K562 (cell line): ENCODE measurements around the gene LTA. TPM values are rescaled to one million over a fixed set of nuclear protein-coding genes. Genes with fewer than 3 reads are reported as not detected.

Experiments used
- ATAC-seq: fragments of 200-7000 bp; cut with Tn5 transposase; 3 replicates; pipeline ENCODE4 v1.9.1; 2020; ENCODE audit warnings: moderate library complexity
- BruUV-seq: library from RNA; stranded (reverse); fragments of 400-500 nt; replicated peaks from 2 replicates; lab custom pipeline; 2021; lab: Mats Ljungman, UMichigan
- CTCF ChIA-PET: fragments of 300-600 bp; formaldehyde crosslinking; extraction: SDS; loops from one replicate; lab custom pipeline; 2021; ENCODE audit warnings: low intra/inter-chr PET ratio; lab: Yijun Ruan, JAX
- POLR2A ChIA-PET: fragments of 300-600, 350-650 bp; sonication (Branson Sonifier 250); formaldehyde crosslinking; extraction: SDS; loops from one replicate; lab custom pipeline; 2021; ENCODE audit warnings: antibody characterized with exemption, inconsistent platforms; lab: Yijun Ruan, JAX
- DNase-seq, 4 experiments: peaks; one replicate each; pipeline versions ENCODE4 v3.0.0 to v3.0.0-alpha.2; 2011 to 2018; ENCODE audit warnings: low spot score in 3 of 4, mixed read lengths in 3 of 4; ENCODE audit errors: extremely low read depth in 1 of 4
- FAIRE-seq: peaks from 2 replicates; lab custom pipeline; 2011; peaks lifted over from hg19 to GRCh38; lab: Jason Lieb, UNC
- H2AFZ ChIP-seq: 2 replicates; pipeline ENCODE4 v1.6.0; 2011; ENCODE audit warnings: low read depth, low read length, control low read depth, inconsistent platforms
- H3K27ac ChIP-seq: fragments of 200-600 bp; 3 replicates; pipeline ENCODE4 v1.8.0; 2011; ENCODE audit warnings: low read depth, mild to moderate bottlenecking, control low read depth, inconsistent platforms, low read length, moderate library complexity, mixed read lengths; ENCODE audit errors: extremely low read depth
- H3K27me3 ChIP-seq, 2 experiments: fragments of 300-600 bp in 1 of 2; 2 replicates in 1 of 2; 3 replicates in 1 of 2; pipeline versions ENCODE4 v1.6.0 to v1.8.0; 2011; ENCODE audit warnings: inconsistent platforms in 2 of 2, low read length in 2 of 2, mild to moderate bottlenecking in 1 of 2, mixed read lengths in 1 of 2, moderate library complexity in 1 of 2; ENCODE audit not compliant: control insufficient read depth in 2 of 2, insufficient read depth in 2 of 2
- H3K36me3 ChIP-seq: fragments of 300-600 bp; 3 replicates; pipeline ENCODE4 v1.8.0; 2011; ENCODE audit warnings: mild to moderate bottlenecking, low read length, inconsistent platforms; ENCODE audit not compliant: control insufficient read depth, insufficient read depth
- H3K4me1 ChIP-seq, 2 experiments: fragments of 200-600 bp in 1 of 2; replicated peaks in 1 of 2; 2 replicates in 1 of 2; 3 replicates in 1 of 2; pipeline versions ENCODE4 v1.5.1 to v1.8.0; 2011; ENCODE audit warnings: inconsistent platforms in 2 of 2, low read length in 2 of 2, mild to moderate bottlenecking in 1 of 2, mixed read lengths in 1 of 2, moderate library complexity in 1 of 2; ENCODE audit not compliant: control insufficient read depth in 2 of 2, insufficient read depth in 2 of 2
- H3K4me2 ChIP-seq: 2 replicates; pipeline ENCODE4 v1.6.1; 2011; ENCODE audit warnings: low read length, control low read depth, inconsistent platforms, mixed read lengths; ENCODE audit not compliant: insufficient read depth
- H3K4me3 ChIP-seq: fragments of 200-600 bp; sonication (generic), shearing (Covaris generic); 2 replicates; pipeline ENCODE4 v1.5.1; 2016; ENCODE audit warnings: control low read depth, inconsistent platforms
- H3K79me2 ChIP-seq: fragments of 200-600 bp; 3 replicates; pipeline ENCODE4 v1.8.0; 2011; ENCODE audit warnings: low read length, inconsistent platforms; ENCODE audit not compliant: control insufficient read depth, insufficient read depth
- H3K9ac ChIP-seq, 2 experiments: 2 replicates each; pipeline versions ENCODE4 v1.6.0 to v1.6.1; 2011; ENCODE audit warnings: low read depth in 2 of 2, low read length in 2 of 2, control low read depth in 1 of 2, inconsistent platforms in 1 of 2, mild to moderate bottlenecking in 1 of 2, mixed read lengths in 1 of 2; ENCODE audit not compliant: insufficient read depth in 1 of 2
- H3K9me1 ChIP-seq: one replicate; pipeline ENCODE4 v1.6.0; 2011; ENCODE audit warnings: inconsistent platforms, mild to moderate bottlenecking, low read length, moderate library complexity; ENCODE audit not compliant: control insufficient read depth, insufficient read depth
- H3K9me3 ChIP-seq: replicated peaks from 2 replicates; pipeline ENCODE4 v1.5.1; 2011; ENCODE audit warnings: low read depth, low read length, inconsistent platforms; ENCODE audit not compliant: control insufficient read depth, insufficient read depth
- H4K20me1 ChIP-seq: replicated peaks from 2 replicates; pipeline ENCODE4 v1.6.1; 2011; ENCODE audit warnings: low read length, inconsistent platforms, mixed read lengths; ENCODE audit not compliant: control insufficient read depth, insufficient read depth
- BACH1 ChIP-seq: fragments of 200-800 bp; sonication (Bioruptor generic); IDR thresholded peaks from 2 replicates; pipeline ENCODE4 v1.6.1; 2016; ENCODE audit warnings: missing genetic modification characterization, missing compliant biosample characterization
- CBFA2T3 ChIP-seq: fragments of 450-650 bp; IDR thresholded peaks from 2 replicates; pipeline ENCODE4 v1.6.1; 2017
- CHAMP1 ChIP-seq: fragments of 450-650 bp; IDR thresholded peaks from 2 replicates; pipeline ENCODE4 v1.6.1; 2016; ENCODE audit warnings: mild to moderate bottlenecking
- ESRRA ChIP-seq: fragments of 450-650 bp; IDR thresholded peaks from 2 replicates; pipeline ENCODE4 v1.6.1; 2014; ENCODE audit warnings: low read depth, mild to moderate bottlenecking, moderate library complexity, borderline replicate concordance
- KLF16 ChIP-seq: IDR thresholded peaks from 2 replicates; pipeline ENCODE4 v1.6.1; 2016; ENCODE audit warnings: antibody characterized with exemption
- MTA2 ChIP-seq: fragments of 450-650 bp; IDR thresholded peaks from 2 replicates; pipeline ENCODE4 v1.6.1; 2016; ENCODE audit warnings: low read depth
- NEUROD1 ChIP-seq: fragments of 150-350 bp; IDR thresholded peaks from 2 replicates; pipeline ENCODE4 v1.6.1; 2014; ENCODE audit warnings: borderline replicate concordance, low read length, low read depth; ENCODE audit not compliant: partially characterized antibody
- POLR2G ChIP-seq: fragments of 200-400 bp; formaldehyde crosslinking; IDR thresholded peaks from 2 replicates; pipeline ENCODE4 v1.6.1; 2017; ENCODE audit warnings: low read depth, mild to moderate bottlenecking, antibody characterized with exemption, low read length, moderate library complexity
- PTTG1 ChIP-seq: fragments of 450-650 bp; IDR thresholded peaks from 2 replicates; pipeline ENCODE4 v1.6.1; 2016; ENCODE audit warnings: low read depth, mild to moderate bottlenecking, missing genetic modification characterization, missing compliant biosample characterization
- THRB ChIP-seq: fragments of 450-650 bp; formaldehyde crosslinking; conservative IDR thresholded peaks from 2 replicates; pipeline ENCODE4 v1.4.0; 2022; ENCODE audit warnings: mild to moderate bottlenecking, missing genetic modification characterization
- TRIM24 ChIP-seq, 2 experiments: fragments of 450-650 bp; IDR thresholded peaks; 2 replicates each; pipeline ENCODE4 v1.6.1; 2016
- WGBS: fragments of 100-300 bp; shearing (Covaris generic); methylation state at CpG from one replicate; pipeline ENCODE4 v1.1.6; 2016; ENCODE audit warnings: low coverage, mixed read lengths; ENCODE audit not compliant: insufficient coverage; ENCODE audit errors: missing lambda C conversion rate; 5-methylcytosine and 5-hydroxymethylcytosine counted together
- in situ Hi-C: fragments of 300-500 bp; cut with MboI; formaldehyde crosslinking; loops from 4 replicates; pipeline ENCODE4 v1.15.0; 2018; ENCODE audit warnings: inconsistent platforms, mixed read lengths
- intact Hi-C: fragments of 100-400 bp; cut with micrococcal nuclease; formaldehyde crosslinking; loops from 2 replicates; pipeline ENCODE4 v1.14.2; 2022
- polyA plus RNA-seq, 8 experiments: library from polyadenylated mRNA; depleted of rRNA in 4 of 8; stranded (reverse) in 5 of 8; unstranded in 3 of 8; fragments of >200 nt; fragmentation: Nextera tagmentation in 2 of 8; fragmentation: Illumina TruSeq in 1 of 8; extraction: Ambion mirVana in 2 of 8; extraction: Trizol in 1 of 8; gene quantifications; 2 replicates each; pipeline versions ENCODE4 v1.2.1 to v1.2.3, GENCODE V29; 2011 to 2014; ENCODE audit warnings: inconsistent platforms in 1 of 8, missing spikeins in 1 of 8
- total RNA-seq, 7 experiments: library from RNA; depleted of rRNA in 6 of 7; stranded (reverse); fragments of >200 nt in 6 of 7; fragmentation: Illumina TruSeq in 2 of 7; extraction: Trizol in 2 of 7; gene quantifications; 2 replicates each; pipeline versions ENCODE4 v1.2.1 to v1.2.3, GENCODE V29; 2011 to 2021; ENCODE audit warnings: low replicate concordance in 1 of 7

Gene LTA
- total and polyA plus RNA-seq, 9 of the 15 experiments (the other 6 are each of a cell fraction or from before 2014, with no cell fraction given) = 0.80 TPM; not detected in 8

- peaks cover 6% of the 10 kb centered on the region for H3K9me1 ChIP-seq
- no peaks in the 10 kb centered on the region for H3K9me3 ChIP-seq
- no peaks in the 10 kb centered on the region for H4K20me1 ChIP-seq
- ATAC-seq (no peak), DNase-seq (no peak), FAIRE-seq (no peak)
- H3K9ac ChIP-seq = peak overlapping the region; percentile 2 to 77; a peak in 3 of 4 replicates
- in situ Hi-C loops (no loop called here), intact Hi-C loops (no loop called here)
- ChIA-PET POLR2A (interaction anchor here (0.6 to 5.8 kb wide), 4 partner anchors 9 to 99 kb away, joined by 3 to 38 read pairs (median 6); partner anchors contain the start of genes ATP6V1G2 and NFKBIL1), CTCF (no interaction called here)
- no peak overlapping the region for H2AFZ ChIP-seq
- no peaks in the 10 kb centered on the region for H3K79me2 ChIP-seq
- no peak for TF ChIP-seq MTA2
- TF ChIP-seq POLR2G = 0 out of 2 replicates have a peak, but pooled peaks have one; percentile 20
- BruUV-seq = no TSS peak
- H3K4me2 ChIP-seq = no peak overlapping the region
- no peak overlapping the region for H3K4me3 ChIP-seq
- H3K27ac ChIP-seq = no peak overlapping the region
- WGBS = 82% methylated on average over 6 of the region's 8 CpGs
- no peaks in the 10 kb centered on the region for H3K27me3 ChIP-seq
- peaks cover 61% of the 10 kb centered on the region for H3K36me3 ChIP-seq
- peaks cover 41 to 56% of the 10 kb centered on the region in 2 experiments for H3K4me1 ChIP-seq
Measured at GRCh38 chr6:31558318-31558625, 13.8 kb upstream of the LTA start.

- DNase-seq (peak; percentile 65 to 83 (median 72)), FAIRE-seq (peak; percentile 69), ATAC-seq (peak; percentile 26)
- no TSS peak for BruUV-seq
- H3K9me1 ChIP-seq = peaks cover 6% of the 10 kb centered on the region
- peaks cover 55% of the 10 kb centered on the region for H3K36me3 ChIP-seq
- peak overlapping the region; percentile 6 to 77; a peak in 2 of 4 replicates for H3K9ac ChIP-seq
- WGBS = 39% methylated on average over 14 of the region's 14 CpGs
- H3K4me1 ChIP-seq = peaks cover 47 to 62% of the 10 kb centered on the region in 2 experiments
- H4K20me1 ChIP-seq = no peaks in the 10 kb centered on the region
- in situ Hi-C loops (no loop called here), intact Hi-C loops (no loop called here)
- no peak overlapping the region for H2AFZ ChIP-seq
- H3K79me2 ChIP-seq = no peaks in the 10 kb centered on the region
- H3K4me2 ChIP-seq = peak overlapping the region; percentile 17; the same call in 1 of the 2 replicates
- H3K4me3 ChIP-seq = no peak overlapping the region
- POLR2A ChIA-PET = interaction anchor here (0.6 to 5.8 kb wide), 13 partner anchors 10 to 239 kb away, joined by 3 to 38 read pairs (median 4); partner anchors contain the start of genes ATP6V1G2, DDX39B, NFKBIL1 and PRRC2A
- H3K9me3 ChIP-seq = no peaks in the 10 kb centered on the region
- H3K27me3 ChIP-seq = no peaks in the 10 kb centered on the region
- H3K27ac ChIP-seq = peak overlapping the region; percentile 41
- CTCF ChIA-PET = interaction anchor here (0.5 kb wide), 1 partner anchor 22 kb away, joined by 3 read pairs; no protein-coding TSS in a partner anchor
- no peak; the same call in 1 of the 2 replicates for TF ChIP-seq THRB
- peak; percentile 95 for TF ChIP-seq BACH1
- TF ChIP-seq CHAMP1 = no peak
- peak; percentile 43; the same call in 1 of the 2 replicates for TF ChIP-seq CBFA2T3
- TF ChIP-seq ESRRA = 0 out of 2 replicates have a peak, but pooled peaks have one; percentile 10
- TF ChIP-seq KLF16 = peak; percentile 65
- peak in 1 of 2 experiments; percentile 31; a peak in 2 of 4 replicates for TF ChIP-seq TRIM24 (IDR thresholded peaks at IDR 0.05)
- no peak for TF ChIP-seq PTTG1 (tag)
- peak; percentile 69 for TF ChIP-seq NEUROD1
Measured at GRCh38 chr6:31558631-31559500, 13.2 kb upstream of the LTA start.
